GM21423 (cell line): ENCODE results near the gene LRGUK.

ENCODE experiments used
- ATAC-seq: cut with Tn5 transposase; IDR thresholded peaks from one replicate; pipeline ENCODE4 v1.9.1; 2021; ENCODE audit warnings: mild to moderate bottlenecking, moderate library complexity; ENCODE audit not compliant: unreplicated experiment

The LRGUK gene

DNA sequence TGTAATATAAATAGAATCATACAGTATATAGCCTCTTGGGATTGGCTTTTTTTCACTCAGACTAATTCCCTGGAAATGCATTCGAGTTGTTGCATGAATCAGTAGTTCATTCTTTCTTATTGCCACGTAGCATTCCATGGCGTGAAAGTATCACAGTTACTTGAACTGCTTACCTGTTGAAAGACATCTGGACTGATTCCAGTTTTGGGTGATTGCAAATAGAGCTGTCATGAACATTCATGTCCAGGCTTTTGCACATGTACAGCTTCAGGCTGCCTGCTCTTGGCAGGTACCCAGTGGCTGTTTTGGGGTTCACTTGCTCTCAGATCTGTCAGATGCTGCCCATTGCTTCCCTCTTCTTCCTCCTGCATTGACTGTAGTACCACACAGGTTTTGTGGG is 54.9 kb downstream of the LRGUK start:
- no peak for ATAC-seq

DNA sequence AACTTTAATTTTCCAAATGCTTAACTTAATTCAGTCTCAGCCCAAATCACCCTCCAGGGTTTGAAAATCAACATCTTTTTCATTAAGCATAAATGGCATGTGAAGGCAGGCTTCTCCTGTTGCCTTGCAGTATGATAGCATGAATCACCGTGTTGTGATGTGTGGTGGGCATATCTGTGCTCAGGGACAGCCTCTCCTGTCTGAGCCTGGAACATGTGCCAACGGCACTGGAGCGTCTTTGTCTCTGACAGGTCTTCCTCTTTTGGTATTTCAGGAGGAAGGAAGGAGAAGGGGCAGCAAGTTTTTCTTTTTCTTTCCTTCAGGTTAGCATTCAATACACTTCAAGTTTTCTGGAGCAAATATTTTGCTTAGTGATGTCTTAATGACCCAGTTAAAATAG is 57.6 kb downstream of the LRGUK start:
- ATAC-seq, result no peak

DNA sequence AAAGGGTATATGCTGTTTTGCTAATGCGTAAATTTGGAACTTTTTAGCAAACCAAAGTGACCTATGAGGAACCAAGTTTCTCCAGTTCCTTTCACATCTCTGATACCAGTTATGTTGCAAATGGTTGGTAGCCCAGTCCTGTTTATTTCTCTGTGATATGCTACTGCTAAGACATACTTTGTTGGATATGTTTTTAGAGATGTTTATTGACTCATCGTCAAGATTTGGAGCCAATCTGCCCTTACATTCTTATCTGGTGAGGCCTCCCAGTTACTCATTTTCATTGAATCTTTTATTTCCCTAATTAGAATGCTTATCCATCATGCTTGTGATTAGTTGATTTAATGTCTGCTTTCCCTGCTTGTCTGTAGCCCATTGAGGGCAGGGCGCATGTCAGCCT is 58.9 kb downstream of the LRGUK start:
- no peak for ATAC-seq

DNA sequence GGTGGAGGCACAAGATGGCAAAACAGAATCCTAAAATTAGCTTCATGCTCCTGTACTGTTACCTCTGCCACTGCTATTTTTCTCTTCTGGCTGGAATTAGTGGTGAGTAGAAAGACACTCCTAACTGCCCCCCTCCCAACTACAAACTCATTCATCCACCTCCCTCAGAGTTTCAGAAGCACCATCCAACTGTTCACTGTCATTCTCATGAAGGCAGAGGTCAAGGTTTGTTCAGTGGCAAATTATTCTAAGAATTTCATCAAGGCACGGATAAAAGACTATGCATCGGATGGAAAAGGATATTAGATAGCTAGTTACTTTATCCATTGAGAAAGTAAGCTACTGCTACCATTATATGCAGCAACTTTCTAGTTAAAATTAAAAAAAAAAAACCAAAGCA is 59.7 kb downstream of the LRGUK start:
- ATAC-seq, result no peak

DNA sequence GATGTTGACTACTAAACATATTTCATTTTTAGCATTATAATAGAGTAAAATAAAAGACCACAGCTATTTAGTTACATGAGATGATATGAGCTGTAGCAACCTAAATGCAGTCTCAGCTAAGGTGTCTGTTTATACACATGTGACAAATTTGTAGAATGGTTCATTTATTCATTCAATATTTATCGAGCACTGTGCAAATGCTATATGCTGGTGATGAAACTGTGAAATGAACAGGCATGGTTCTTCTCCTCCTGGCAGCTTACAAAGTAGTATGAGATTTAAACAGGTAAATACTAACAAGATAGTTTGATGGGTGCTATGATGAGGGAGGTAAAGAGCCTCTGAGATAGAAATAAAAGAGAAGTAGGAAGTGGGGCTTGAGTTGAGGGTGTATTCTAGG is 60.8 kb downstream of the LRGUK start:
- ATAC-seq, result no peak

DNA sequence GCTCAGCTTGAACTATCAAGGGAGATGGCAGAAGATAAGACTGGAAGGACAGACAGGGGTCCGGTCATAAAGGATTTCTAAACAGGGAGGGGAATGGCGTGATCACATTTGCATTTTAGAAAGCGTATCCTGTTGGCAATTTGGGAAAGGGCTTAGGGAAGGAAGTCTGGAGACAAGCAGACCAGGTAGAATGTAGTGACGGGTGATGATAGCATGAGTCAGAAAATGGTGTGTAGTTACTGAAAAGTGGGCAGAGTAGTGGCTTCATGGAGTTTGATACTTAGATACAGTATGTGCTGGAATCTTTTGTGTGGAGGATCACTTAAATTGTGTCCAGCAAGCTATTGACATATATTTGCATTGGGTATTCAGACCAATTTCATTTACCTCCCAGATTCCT is 61.2 kb downstream of the LRGUK start:
- no peak for ATAC-seq

DNA sequence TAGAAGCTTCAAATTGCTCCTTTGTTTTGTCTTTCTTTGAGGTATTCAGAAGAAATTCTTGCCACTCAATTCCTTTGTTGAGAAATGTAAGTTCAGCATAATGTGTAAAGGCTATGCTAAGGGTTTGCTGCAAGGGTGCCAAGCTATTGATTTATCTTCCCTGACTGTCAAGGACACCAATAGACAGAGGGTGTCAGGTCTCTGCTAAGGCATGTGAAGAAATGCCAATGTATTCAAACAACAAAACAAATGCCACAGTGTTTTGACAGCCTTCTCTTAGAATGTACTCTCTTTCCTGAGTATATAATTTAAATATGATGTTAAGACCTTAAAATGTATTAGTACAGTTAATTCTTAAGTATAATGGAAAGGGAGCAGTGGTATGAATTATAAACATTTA is 62.4 kb downstream of the LRGUK start:
- ATAC-seq, result no peak

DNA sequence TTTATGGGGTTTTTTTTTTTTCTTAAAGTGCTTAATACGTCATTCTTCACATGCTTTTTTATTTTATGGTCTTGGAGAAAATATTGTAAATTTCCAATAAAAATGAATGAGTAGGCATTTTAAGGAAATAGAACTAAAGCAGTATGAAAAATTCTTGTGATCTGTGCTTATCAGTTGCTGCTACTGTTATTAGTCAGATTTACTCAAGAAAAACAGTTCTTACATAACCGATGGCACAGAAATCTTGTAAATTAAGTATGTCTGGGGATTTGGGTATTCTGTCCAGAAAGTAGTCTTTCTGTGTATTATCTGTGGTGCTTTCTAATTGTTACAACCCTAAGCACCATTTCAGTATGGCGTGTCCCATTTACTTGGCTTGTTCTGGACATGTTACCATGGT is 64.7 kb downstream of the LRGUK start:
- no peak for ATAC-seq

DNA sequence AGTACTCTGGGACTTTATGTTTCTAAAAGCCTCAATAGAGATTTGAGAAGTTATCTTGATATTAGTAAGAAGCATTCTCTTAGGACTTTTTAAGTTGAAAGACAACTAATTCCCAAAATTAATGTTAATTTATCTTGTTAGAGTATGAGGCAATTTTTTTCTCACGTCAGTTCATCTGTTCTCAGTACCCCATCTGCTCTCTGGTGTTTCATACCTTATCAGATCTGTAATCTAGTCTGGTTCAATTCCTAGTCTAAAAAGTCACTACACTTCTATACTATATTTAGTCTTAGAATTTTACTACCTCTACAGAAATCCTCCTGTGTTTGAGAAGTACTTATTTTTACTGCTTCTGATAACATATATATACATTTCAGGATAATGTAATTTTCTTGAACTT is 66.1 kb downstream of the LRGUK start:
- ATAC-seq, result no peak

DNA sequence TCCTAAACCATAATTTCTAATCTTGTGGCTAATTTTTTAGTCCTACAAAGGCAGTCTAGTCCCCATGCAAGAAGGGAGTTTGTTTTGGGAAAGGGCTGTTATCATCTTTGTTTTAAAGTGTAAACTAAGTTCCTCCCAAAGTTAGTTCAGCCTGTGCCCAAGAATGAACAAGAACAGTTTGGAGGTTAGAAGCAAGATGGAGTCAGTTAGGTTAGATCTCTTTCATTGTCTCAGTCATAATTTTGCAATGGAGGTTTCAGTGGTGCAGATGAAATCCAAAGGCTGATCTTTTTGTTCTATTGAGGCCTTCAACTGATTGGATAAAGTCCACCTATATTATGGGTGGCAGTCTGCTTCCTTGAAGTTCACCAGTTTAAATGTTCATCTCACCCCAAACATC is 68.1 kb downstream of the LRGUK start:
- ATAC-seq, result no peak

DNA sequence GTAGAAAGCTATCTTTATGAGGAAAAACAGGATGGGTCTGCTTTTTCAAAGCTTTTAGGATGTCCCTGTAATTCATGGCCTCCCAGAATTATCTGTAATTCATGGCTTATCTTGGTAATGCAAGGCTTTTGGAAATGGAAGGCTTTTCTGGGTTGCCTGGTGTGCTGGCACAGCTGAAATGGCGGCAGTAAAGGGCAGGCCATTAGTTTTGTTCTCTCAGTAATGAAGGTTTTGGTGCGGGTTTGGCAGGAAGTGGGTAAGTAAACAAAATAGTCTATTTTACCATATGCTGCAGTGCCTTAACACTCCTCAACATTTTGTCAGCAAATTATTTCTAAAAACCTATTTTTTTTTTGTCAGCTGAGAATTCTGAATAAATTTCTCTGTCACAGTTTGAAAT is 69.3 kb downstream of the LRGUK start:
- no peak for ATAC-seq

DNA sequence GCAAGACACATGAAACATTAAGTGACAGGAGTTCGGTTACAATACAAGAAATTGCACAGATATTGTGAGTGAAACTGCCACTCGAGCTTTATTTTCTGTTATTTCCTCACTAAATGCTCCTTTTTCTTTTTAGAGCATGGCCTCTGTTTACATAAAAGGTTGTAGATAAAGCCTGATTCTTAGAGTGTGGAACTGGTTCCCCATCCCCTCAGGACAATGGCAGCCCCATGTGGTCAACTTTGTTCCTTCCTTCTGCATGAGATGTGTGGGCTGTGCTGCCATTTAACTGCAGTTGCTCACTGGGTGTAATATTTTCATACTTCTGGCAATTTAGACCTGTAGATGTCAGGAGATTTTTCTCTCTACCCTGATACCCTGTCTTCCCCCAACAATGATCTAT is 70.2 kb downstream of the LRGUK start:
- ATAC-seq, result no peak

DNA sequence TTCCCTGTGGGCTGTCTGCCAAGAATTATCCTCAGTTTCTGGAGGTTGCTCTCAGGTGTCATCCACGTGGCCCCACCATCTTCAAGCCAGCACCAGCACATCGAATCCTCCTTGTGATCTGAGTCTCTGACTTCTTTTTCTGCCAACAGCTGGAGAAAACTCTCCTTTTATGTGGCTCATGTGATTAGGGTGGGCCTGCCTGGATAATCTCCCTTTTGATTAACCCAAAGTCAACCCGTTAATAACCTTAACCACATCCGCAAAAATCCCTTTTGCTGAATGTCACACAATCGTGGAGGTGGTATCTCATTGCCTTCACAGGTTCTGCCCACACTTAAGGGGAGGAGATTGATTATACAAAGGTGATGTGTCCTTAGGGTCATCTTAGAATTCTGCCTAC is 73.8 kb downstream of the LRGUK start:
- ATAC-seq, result no peak

DNA sequence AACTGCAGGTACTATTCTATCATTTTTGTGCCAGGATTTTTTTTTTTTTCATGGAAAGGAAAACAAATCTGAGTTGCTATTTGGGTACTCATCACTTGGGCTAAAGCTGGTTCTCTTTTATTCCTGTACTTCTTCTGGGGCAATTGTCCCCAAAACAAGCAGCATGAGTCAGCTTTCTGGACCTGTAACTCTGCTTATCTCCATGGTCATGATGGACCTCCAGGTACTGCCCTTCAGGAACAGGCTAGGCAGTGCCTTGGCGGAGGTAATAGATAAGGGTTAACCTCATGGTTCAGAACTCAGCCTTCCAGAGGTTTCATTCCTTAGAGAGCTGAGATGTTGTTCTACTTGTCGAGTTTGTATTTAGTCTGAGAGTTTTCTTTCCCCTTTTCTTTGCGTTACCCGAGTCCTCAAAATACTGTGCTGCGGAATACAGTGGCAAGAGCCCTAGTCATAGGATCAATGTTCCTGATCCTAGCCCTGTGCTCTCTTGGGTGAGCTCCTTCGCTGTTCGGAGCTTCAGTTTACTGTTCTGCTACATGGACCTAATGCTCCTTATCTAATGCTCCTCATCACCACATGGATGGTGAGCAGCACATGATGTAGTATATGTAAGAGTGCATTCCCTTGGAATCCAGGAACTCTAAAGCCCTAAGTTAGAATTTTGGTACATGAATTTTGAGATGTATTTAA is 74.6 kb downstream of the LRGUK start:
- ATAC-seq, result no peak

DNA sequence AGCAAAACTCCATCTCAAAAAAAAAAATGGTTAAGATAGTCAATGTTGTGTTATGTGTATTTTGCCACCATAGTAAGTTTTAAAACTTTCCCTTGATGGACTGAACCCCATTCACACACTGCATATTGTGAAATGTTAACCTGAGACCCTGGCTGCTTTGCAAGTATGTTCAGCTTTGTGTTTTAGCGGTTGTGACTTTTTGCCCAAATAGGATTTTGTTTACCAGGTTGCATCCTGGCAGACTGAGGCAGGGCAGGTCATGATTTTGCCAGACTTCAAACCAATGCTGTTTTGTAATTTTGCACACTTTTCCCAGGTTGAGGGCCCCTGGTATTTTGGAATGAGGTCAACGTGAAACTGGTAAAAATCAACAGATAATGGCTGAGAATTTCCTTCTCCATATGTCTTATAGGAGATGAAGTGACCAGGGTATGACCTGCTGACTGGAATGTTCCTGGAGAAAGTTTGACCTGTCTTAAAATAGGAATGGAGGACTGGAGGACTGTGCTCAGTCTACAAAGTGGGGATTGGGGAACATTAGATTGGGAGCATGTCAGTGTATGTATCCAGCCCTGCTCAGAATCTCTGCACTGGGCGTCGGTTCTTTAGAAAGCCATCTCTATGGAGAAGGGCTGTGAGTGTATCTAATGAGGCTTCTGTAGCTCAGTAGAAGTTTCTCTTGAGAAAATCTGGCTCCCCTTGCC is 76.2 kb downstream of the LRGUK start:
- ATAC-seq, result no peak

DNA sequence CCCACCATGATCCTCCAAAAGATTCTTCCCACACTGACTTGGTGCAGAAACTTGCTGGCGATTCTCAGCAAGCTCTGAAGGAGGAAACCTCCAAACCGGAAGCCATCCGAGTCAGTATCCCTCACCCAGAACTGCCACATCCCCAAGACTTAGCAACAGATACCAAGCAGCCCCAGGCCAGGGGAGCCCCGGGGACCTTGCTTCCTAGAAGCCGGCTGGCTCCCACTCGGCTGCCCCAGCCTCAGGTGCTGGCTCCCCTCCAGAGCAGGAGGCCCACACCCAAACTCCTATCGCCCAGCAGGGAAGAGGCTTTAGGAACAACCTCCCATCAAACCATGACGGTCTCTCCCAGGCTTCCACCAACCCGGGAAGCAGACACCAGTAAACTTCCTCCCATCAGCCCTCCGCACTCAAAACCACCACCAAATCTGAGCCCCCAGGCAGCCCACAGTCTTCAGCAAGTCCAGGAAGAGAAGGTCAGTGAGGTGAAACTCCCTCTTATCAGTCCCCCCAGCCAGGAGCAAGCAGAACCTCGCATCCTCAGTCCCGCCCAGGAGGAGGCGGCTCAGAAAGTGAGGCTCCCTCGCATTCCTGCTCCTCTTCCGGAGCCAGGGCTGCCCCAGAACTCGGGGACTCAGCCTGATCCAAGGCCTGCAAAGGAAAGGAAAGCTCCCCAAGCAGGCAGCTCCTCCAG is 82.3 kb downstream of the LRGUK start:
- no peak for ATAC-seq

DNA sequence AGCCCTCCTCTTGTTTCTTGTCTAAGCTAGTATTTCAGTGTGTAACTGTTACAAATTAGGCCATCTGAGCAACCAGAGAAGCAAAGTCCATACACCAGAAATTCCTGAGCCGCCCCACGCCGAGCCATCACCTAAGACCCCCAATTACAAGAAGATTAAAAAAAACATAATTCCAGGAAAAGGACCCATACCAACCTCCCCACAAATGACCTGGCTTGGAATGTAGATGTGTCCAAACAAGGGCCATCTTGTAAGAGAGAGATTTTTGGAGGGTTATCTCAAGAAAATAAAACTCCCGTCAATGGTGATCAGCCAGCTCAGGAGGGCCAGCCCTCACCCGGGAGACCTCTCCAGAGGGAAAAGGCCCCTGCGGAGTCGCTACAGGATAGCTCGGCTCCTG is 83.1 kb downstream of the LRGUK start:
- ATAC-seq, result no peak

DNA sequence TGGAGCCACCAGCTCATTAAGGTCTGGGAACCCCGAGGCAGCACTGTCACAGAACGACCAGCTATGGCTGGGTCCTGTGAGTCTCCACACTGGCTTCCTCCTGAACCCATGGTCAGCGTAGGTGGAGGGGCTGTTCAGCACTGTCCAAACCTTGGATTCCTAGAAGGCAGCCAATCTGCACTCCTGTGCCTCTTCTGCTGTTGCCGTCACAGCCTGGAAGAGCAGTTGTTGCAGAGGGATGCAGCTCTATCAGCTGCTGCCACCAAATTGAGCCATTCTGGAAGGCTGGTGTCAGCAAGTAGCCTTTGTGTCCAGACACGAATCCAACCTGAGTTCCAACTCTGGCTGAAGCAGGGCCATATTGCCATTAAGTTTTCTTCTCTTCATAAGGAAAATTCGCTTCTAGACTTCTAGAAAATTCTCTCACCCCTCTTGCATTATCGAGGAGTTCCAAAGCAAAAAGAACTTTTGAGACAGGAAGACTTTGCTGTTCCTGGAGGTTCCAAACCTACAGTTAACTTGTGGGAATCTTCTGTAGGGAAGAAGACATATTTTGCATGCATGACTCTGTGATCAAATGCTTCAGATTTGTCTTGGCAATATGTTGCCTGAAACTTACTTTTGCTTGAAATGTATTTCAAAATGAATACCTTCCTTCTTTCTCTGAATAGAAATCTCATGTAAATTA is 84.0 kb downstream of the LRGUK start:
- no peak for ATAC-seq

DNA sequence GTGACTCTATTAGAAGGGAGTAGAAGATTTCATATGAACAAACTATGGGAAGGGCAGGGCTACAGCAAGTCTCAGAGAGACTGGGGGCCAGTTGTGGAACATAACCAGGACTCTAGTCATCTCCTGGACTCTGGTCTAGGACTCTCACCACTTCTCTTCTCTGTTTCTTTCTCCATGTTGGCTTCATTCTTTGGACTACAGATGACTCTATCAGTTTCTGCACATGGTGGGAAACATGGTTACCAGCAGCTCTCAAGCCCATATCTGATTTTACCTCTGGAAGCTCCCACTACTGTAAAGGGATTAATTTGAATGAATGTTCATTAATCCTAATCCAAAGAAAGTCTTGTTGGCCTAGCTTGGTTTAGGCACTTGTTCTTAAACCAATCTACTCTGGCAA is 84.7 kb downstream of the LRGUK start:
- no peak for ATAC-seq

DNA sequence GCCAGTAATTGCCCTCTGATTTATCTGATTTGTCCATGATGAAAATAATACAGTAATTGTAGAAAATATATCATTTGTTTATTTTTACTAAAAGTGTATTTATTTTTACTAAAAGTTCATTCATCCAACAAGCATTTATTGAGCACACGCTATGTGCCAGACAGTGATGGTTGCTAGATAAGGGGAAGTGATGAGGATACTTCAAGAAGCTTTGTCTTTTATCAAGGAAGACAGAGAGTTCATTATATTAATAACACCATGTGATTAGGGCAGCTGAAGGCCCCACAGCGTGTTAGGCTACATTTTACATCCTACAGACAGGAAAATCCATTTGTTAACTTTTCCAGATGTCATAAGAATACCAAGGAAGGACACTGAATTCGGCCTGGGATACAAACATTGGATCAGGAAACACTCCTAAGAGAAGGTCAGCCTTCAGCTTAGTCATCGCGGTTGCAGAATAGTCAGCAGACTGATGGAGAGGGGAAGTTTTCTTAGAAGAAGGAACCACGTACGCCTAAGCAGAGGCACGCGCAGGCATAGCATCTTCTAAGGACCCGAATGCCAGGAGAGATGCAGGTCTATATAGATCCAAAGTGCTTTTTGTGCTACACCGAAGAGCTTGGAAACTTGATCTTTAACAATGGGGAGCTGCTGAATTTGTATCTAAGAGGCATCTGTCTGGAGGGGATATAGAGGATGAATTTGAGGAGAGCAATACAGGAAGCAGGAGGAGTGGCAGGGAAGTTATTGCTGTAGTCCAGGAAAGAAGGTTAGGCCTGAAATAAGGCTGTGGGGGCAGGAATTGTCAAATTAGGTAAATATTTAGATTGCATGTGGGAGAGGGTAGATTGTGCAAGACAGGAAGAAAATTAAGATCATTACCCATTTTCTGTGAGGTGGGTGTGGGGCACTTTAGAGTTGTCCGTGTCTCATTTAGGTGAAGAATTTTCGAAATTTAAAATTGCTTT is 85.7 kb downstream of the LRGUK start:
- ATAC-seq, result no peak

DNA sequence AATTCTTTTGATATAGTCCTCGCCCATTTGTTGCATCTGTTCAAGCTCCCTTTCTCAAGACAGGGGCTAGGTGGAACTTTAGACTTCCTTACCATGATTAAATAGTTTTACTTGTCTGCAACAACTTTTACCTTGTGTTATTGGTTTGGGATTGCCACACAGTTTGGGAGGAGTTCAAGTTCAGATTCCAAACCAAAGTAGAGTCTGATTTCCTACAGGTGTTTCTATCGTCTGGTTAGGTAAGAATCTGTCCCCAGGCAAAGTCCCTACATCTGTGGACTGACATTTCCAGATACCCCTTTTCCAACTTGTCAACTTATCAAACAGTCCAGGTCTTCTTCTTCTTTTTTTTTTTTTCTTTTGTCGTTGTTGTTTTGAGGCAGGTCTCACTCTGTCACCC is 93.1 kb downstream of the LRGUK start:
- no peak for ATAC-seq
